Measurements from ENCODE around the gene ZNF266.

ZNF266 gene

GRCh38 chr19:9435279-9436268, at the start of gene ZNF266:
TSS of gene ZNF266 (minus strand) at chr19:9435573. CDS start at chr19:9420089, 15,484 bp downstream.
- TF ChIP-seq CTCF (IDR thresholded peaks at IDR 0.05; ENCODE audit: low read depth, low read length), result peak; percentile 72
- peak; percentile 85 for TF ChIP-seq MYC (IDR thresholded peaks at IDR 0.05; ENCODE audit: low read depth, low read length)
- TF ChIP-seq POLR2A (IDR thresholded peaks at IDR 0.05; ENCODE audit: extremely low read depth, insufficient read length), result peak; percentile 94
- TF ChIP-seq MAX (IDR thresholded peaks at IDR 0.05; ENCODE audit: low read depth, low read length), result peak; percentile 79
- H3K4me3 ChIP-seq (ENCODE audit: low read depth, low read length), result peak within 1 kb of the TSS; percentile 86
- DNase-seq (ENCODE audit: low read depth), result peak; percentile 100

GRCh38 chr19:9485140-9485539, 49.8 kb upstream of the ZNF266 start:
- no peak overlapping the region for H3K4me3 ChIP-seq (ENCODE audit: low read depth, low read length)
- no peak for DNase-seq (ENCODE audit: low read depth)
- no peak for TF ChIP-seq POLR2A (IDR thresholded peaks at IDR 0.05; ENCODE audit: extremely low read depth, insufficient read length)
- no peak for TF ChIP-seq MYC (IDR thresholded peaks at IDR 0.05; ENCODE audit: low read depth, low read length)
- TF ChIP-seq CTCF (IDR thresholded peaks at IDR 0.05; ENCODE audit: low read depth, low read length), result no peak
- TF ChIP-seq MAX (IDR thresholded peaks at IDR 0.05; ENCODE audit: low read depth, low read length), result no peak

GRCh38 chr19:9474975-9475374, 39.6 kb upstream of the ZNF266 start:
- TF ChIP-seq MYC (IDR thresholded peaks at IDR 0.05; ENCODE audit: low read depth, low read length), result no peak
- TF ChIP-seq CTCF (IDR thresholded peaks at IDR 0.05; ENCODE audit: low read depth, low read length), result no peak
- no peak for TF ChIP-seq MAX (IDR thresholded peaks at IDR 0.05; ENCODE audit: low read depth, low read length)
- no peak for TF ChIP-seq POLR2A (IDR thresholded peaks at IDR 0.05; ENCODE audit: extremely low read depth, insufficient read length)
- DNase-seq (ENCODE audit: low read depth), result no peak
- H3K4me3 ChIP-seq (ENCODE audit: low read depth, low read length), result no peak overlapping the region

- DNase-seq (ENCODE audit: low read depth), result no peak
- TF ChIP-seq MYC (IDR thresholded peaks at IDR 0.05; ENCODE audit: low read depth, low read length) (no peak), POLR2A (IDR thresholded peaks at IDR 0.05; ENCODE audit: extremely low read depth, insufficient read length) (no peak), CTCF (IDR thresholded peaks at IDR 0.05; ENCODE audit: low read depth, low read length) (no peak), MAX (IDR thresholded peaks at IDR 0.05; ENCODE audit: low read depth, low read length) (no peak)
- no peak overlapping the region for H3K4me3 ChIP-seq (ENCODE audit: low read depth, low read length)
These were observed 31.8 kb upstream of the ZNF266 start for GRCh38 chr19:9467161-9467560.

- H3K4me3 ChIP-seq (ENCODE audit: low read depth, low read length), result no peak overlapping the region
- DNase-seq (ENCODE audit: low read depth), result no peak
- TF ChIP-seq POLR2A (IDR thresholded peaks at IDR 0.05; ENCODE audit: extremely low read depth, insufficient read length), result no peak
- TF ChIP-seq MAX (IDR thresholded peaks at IDR 0.05; ENCODE audit: low read depth, low read length), result no peak
- no peak for TF ChIP-seq CTCF (IDR thresholded peaks at IDR 0.05; ENCODE audit: low read depth, low read length)
- no peak for TF ChIP-seq MYC (IDR thresholded peaks at IDR 0.05; ENCODE audit: low read depth, low read length)
These were observed 26.6 kb upstream of the ZNF266 start for GRCh38 chr19:9461938-9462337.

All from NB4 (cell line).